ENCODE data around the gene THRB.

THRB gene

DNA sequence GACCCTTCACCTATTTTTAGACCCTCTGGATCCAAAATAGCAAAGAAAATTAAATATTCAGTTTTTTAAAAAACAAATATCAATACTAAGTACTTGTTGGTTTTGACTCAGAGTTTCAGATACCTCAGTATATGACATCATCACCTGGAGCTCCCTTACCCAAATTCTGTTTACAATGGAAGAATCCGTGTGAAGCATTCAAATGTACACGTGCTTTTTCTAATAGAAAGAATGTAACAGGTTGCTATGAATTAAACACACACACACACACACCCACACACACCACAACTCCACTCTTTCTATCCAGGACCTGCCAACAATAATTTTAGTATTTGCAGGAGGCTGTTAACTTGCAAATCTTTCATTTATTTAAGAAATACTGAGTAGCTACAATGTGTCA, 221.8 kb downstream of the THRB start:
- no peak overlapping the region for H3K4ac ChIP-seq (ENCODE audit: low read depth, low read length)
- WGBS (ENCODE audit: extremely low coverage, insufficient coverage, low lambda C conversion rate), result no CpG with 5 or more reads among the region's 2 CpGs
- no peak overlapping the region for H3K23ac ChIP-seq (ENCODE audit: low read length)
- no peak overlapping the region for H3K4me3 ChIP-seq (ENCODE audit: low read length)
- H3K4me1 ChIP-seq (ENCODE audit: control insufficient read depth, low read depth, low read length), result no peaks in the 10 kb centered on the region
- no peak overlapping the region for H2AK5ac ChIP-seq (ENCODE audit: low read length)
- no peaks in the 10 kb centered on the region for H3K27me3 ChIP-seq (ENCODE audit: insufficient read depth, low read length, poor library complexity)
- H3K79me1 ChIP-seq (ENCODE audit: low read length), result no peaks in the 10 kb centered on the region
- no peaks in the 10 kb centered on the region for H3K79me2 ChIP-seq (ENCODE audit: control insufficient read depth, insufficient read depth, low read length)
- no peak overlapping the region for H3K56ac ChIP-seq (ENCODE audit: low read length)
- H3K9ac ChIP-seq (ENCODE audit: low read length), result no peak overlapping the region
- H3K18ac ChIP-seq (ENCODE audit: low read length), result no peak overlapping the region
- H2BK5ac ChIP-seq (ENCODE audit: low read length), result no peak overlapping the region
- no peak overlapping the region for H2BK15ac ChIP-seq (replicated peaks; ENCODE audit: low read depth)
- H2BK120ac ChIP-seq (ENCODE audit: low read depth, low read length), result no peak overlapping the region
- no peak overlapping the region for H4K5ac ChIP-seq (ENCODE audit: low read length)
- H3K27ac ChIP-seq (ENCODE audit: low read depth, low read length), result no peak overlapping the region
- no peak overlapping the region for H4K8ac ChIP-seq (ENCODE audit: low read depth, low read length)
- peak; percentile 22 for DNase-seq
- H3K4me2 ChIP-seq (ENCODE audit: low read length), result no peak overlapping the region
- no peaks in the 10 kb centered on the region for H3K36me3 ChIP-seq (ENCODE audit: control insufficient read depth, insufficient read depth, low read length)

DNA sequence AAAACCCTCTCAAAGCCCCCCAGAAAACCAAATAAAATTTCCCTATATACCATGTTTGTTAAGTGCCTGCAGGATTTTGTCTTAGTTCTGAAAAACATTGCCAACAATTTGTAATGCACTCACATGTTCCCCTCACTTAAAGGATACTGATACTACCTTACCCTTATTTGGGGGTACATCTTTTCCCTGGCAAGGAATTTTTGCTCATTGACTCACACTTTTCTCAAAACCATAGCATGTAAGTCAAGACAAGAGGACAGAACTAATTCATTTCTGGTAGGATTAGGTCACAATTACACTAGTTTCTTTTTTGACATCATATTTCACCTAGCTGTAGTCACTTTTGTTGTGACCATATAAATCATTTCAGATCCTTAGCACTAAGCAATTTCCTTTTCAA, 222.2 kb downstream of the THRB start:
- no peak overlapping the region for H4K8ac ChIP-seq (ENCODE audit: low read depth, low read length)
- H3K79me1 ChIP-seq (ENCODE audit: low read length), result no peaks in the 10 kb centered on the region
- H2BK5ac ChIP-seq (ENCODE audit: low read length), result no peak overlapping the region
- H3K79me2 ChIP-seq (ENCODE audit: control insufficient read depth, insufficient read depth, low read length), result no peaks in the 10 kb centered on the region
- no peak overlapping the region for H3K18ac ChIP-seq (ENCODE audit: low read length)
- no peak overlapping the region for H4K5ac ChIP-seq (ENCODE audit: low read length)
- H3K9ac ChIP-seq (ENCODE audit: low read length), result no peak overlapping the region
- no peak for DNase-seq
- H2BK15ac ChIP-seq (replicated peaks; ENCODE audit: low read depth), result no peak overlapping the region
- H3K27me3 ChIP-seq (ENCODE audit: insufficient read depth, low read length, poor library complexity), result no peaks in the 10 kb centered on the region
- H3K56ac ChIP-seq (ENCODE audit: low read length), result no peak overlapping the region
- H3K4ac ChIP-seq (ENCODE audit: low read depth, low read length), result no peak overlapping the region
- no peak overlapping the region for H3K4me3 ChIP-seq (ENCODE audit: low read length)
- no peaks in the 10 kb centered on the region for H3K36me3 ChIP-seq (ENCODE audit: control insufficient read depth, insufficient read depth, low read length)
- H2AK5ac ChIP-seq (ENCODE audit: low read length), result no peak overlapping the region
- no peak overlapping the region for H3K4me2 ChIP-seq (ENCODE audit: low read length)
- no peak overlapping the region for H3K27ac ChIP-seq (ENCODE audit: low read depth, low read length)
- no peak overlapping the region for H2BK120ac ChIP-seq (ENCODE audit: low read depth, low read length)
- H3K23ac ChIP-seq (ENCODE audit: low read length), result no peak overlapping the region
- no peaks in the 10 kb centered on the region for H3K4me1 ChIP-seq (ENCODE audit: control insufficient read depth, low read depth, low read length)

DNA sequence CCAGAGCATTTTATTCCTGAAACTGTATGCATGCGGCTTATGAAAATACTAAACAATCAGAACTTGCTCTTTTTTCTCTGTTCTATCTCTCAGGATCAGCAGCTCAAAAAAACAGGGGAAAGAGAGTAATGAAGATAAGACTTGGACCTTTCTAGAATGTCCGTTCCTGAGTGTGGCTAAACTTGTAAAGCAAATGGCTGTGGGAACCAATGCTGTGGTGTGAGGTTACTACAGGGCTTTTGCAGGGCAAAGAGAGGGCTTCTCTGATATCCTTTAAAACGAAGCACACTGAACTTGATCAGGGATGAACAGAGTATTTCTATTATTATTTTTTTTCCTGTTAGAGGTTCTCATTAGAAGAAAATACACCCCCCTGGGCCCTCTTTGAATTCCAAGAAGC, 223.4 kb downstream of the THRB start:
- H3K79me2 ChIP-seq (ENCODE audit: control insufficient read depth, insufficient read depth, low read length), result no peaks in the 10 kb centered on the region
- no peaks in the 10 kb centered on the region for H3K4me1 ChIP-seq (ENCODE audit: control insufficient read depth, low read depth, low read length)
- H3K18ac ChIP-seq (ENCODE audit: low read length), result no peak overlapping the region
- no peak overlapping the region for H3K9ac ChIP-seq (ENCODE audit: low read length)
- H3K79me1 ChIP-seq (ENCODE audit: low read length), result no peaks in the 10 kb centered on the region
- H3K4me2 ChIP-seq (ENCODE audit: low read length), result no peak overlapping the region
- no peak overlapping the region for H2AK5ac ChIP-seq (ENCODE audit: low read length)
- H4K8ac ChIP-seq (ENCODE audit: low read depth, low read length), result no peak overlapping the region
- no peak overlapping the region for H3K4ac ChIP-seq (ENCODE audit: low read depth, low read length)
- H4K5ac ChIP-seq (ENCODE audit: low read length), result no peak overlapping the region
- H2BK15ac ChIP-seq (replicated peaks; ENCODE audit: low read depth), result no peak overlapping the region
- no peaks in the 10 kb centered on the region for H3K27me3 ChIP-seq (ENCODE audit: insufficient read depth, low read length, poor library complexity)
- no peak overlapping the region for H3K4me3 ChIP-seq (ENCODE audit: low read length)
- no peak for DNase-seq
- no peak overlapping the region for H3K56ac ChIP-seq (ENCODE audit: low read length)
- no peak overlapping the region for H3K27ac ChIP-seq (ENCODE audit: low read depth, low read length)
- H3K23ac ChIP-seq (ENCODE audit: low read length), result no peak overlapping the region
- no CpG with 5 or more reads among the region's 3 CpGs for WGBS (ENCODE audit: extremely low coverage, insufficient coverage, low lambda C conversion rate)
- no peak overlapping the region for H2BK5ac ChIP-seq (ENCODE audit: low read length)
- H3K36me3 ChIP-seq (ENCODE audit: control insufficient read depth, insufficient read depth, low read length), result no peaks in the 10 kb centered on the region
- H2BK120ac ChIP-seq (ENCODE audit: low read depth, low read length), result no peak overlapping the region

DNA sequence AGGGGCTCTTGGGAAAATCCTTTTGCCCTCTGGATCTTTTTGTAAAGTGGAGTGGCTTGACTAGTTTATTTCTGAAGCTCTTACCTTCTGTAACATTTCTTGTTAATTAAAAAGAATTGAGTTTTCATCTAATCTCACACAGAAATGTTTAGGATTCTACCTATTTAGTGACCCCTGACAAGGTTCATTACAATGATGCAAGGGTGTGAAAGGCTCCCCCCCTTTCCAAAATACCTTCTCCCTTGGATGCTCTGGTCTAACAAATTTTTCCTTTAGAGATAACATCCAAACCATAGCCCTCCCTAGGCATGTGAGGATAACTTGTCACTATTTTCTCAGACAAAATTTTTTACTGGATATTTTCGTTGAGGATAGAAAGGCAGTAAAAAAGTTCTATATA, 223.9 kb downstream of the THRB start:
- peak; percentile 27 for DNase-seq
- Histone ChIP-seq H3K4me1 (ENCODE audit: control insufficient read depth, low read depth, low read length) (no peaks in the 10 kb centered on the region), H3K9ac (ENCODE audit: low read length) (no peak overlapping the region), H4K8ac (ENCODE audit: low read depth, low read length) (no peak overlapping the region), H3K4ac (ENCODE audit: low read depth, low read length) (no peak overlapping the region), H3K27ac (ENCODE audit: low read depth, low read length) (no peak overlapping the region), H3K56ac (ENCODE audit: low read length) (no peak overlapping the region), H3K79me2 (ENCODE audit: control insufficient read depth, insufficient read depth, low read length) (no peaks in the 10 kb centered on the region), H4K5ac (ENCODE audit: low read length) (no peak overlapping the region), H3K4me3 (ENCODE audit: low read length) (no peak overlapping the region), H2BK15ac (replicated peaks; ENCODE audit: low read depth) (no peak overlapping the region), H3K36me3 (ENCODE audit: control insufficient read depth, insufficient read depth, low read length) (no peaks in the 10 kb centered on the region), H3K27me3 (ENCODE audit: insufficient read depth, low read length, poor library complexity) (no peaks in the 10 kb centered on the region), H2AK5ac (ENCODE audit: low read length) (no peak overlapping the region), H3K4me2 (ENCODE audit: low read length) (no peak overlapping the region), H3K18ac (ENCODE audit: low read length) (no peak overlapping the region), H2BK5ac (ENCODE audit: low read length) (no peak overlapping the region), H3K79me1 (ENCODE audit: low read length) (no peaks in the 10 kb centered on the region), H2BK120ac (ENCODE audit: low read depth, low read length) (no peak overlapping the region), H3K23ac (ENCODE audit: low read length) (no peak overlapping the region)
- no CpG with 5 or more reads among the region's 1 CpG for WGBS (ENCODE audit: extremely low coverage, insufficient coverage, low lambda C conversion rate)

DNA sequence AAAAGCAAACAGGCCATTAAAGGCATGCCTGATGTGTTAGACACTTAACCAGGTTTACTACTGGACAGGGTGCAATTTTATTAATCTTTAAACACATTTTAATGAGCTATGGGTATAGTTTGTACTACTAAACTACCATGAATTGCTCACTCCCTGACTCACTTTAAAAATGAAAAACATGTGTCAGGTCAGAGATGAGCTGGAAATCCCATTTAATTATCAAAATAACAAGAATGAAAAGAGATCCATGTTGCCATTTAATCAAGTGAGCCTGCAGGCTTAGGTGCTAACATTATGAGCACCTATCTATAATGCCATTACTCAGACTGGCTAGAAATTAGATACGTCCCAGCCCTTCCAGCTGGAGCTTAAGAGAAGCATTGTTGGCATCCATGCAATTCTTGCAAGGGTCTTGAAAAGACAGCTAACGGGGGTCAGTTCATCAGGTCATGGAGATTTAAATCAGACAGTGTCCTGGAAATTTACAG, 224.4 kb downstream of the THRB start:
- Histone ChIP-seq H3K56ac (ENCODE audit: low read length) (no peak overlapping the region), H2BK120ac (ENCODE audit: low read depth, low read length) (no peak overlapping the region), H2BK5ac (ENCODE audit: low read length) (no peak overlapping the region), H3K27ac (ENCODE audit: low read depth, low read length) (no peak overlapping the region), H3K4ac (ENCODE audit: low read depth, low read length) (no peak overlapping the region), H3K27me3 (ENCODE audit: insufficient read depth, low read length, poor library complexity) (no peaks in the 10 kb centered on the region), H3K4me1 (ENCODE audit: control insufficient read depth, low read depth, low read length) (no peaks in the 10 kb centered on the region), H4K5ac (ENCODE audit: low read length) (no peak overlapping the region), H3K9ac (ENCODE audit: low read length) (no peak overlapping the region), H3K79me1 (ENCODE audit: low read length) (no peaks in the 10 kb centered on the region), H2BK15ac (replicated peaks; ENCODE audit: low read depth) (no peak overlapping the region), H2AK5ac (ENCODE audit: low read length) (no peak overlapping the region), H4K8ac (ENCODE audit: low read depth, low read length) (no peak overlapping the region), H3K18ac (ENCODE audit: low read length) (no peak overlapping the region), H3K23ac (ENCODE audit: low read length) (no peak overlapping the region), H3K4me2 (ENCODE audit: low read length) (no peak overlapping the region), H3K36me3 (ENCODE audit: control insufficient read depth, insufficient read depth, low read length) (no peaks in the 10 kb centered on the region), H3K79me2 (ENCODE audit: control insufficient read depth, insufficient read depth, low read length) (no peaks in the 10 kb centered on the region), H3K4me3 (ENCODE audit: low read length) (no peak overlapping the region)
- no CpG with 5 or more reads among the region's 2 CpGs for WGBS (ENCODE audit: extremely low coverage, insufficient coverage, low lambda C conversion rate)
- DNase-seq, result no peak

DNA sequence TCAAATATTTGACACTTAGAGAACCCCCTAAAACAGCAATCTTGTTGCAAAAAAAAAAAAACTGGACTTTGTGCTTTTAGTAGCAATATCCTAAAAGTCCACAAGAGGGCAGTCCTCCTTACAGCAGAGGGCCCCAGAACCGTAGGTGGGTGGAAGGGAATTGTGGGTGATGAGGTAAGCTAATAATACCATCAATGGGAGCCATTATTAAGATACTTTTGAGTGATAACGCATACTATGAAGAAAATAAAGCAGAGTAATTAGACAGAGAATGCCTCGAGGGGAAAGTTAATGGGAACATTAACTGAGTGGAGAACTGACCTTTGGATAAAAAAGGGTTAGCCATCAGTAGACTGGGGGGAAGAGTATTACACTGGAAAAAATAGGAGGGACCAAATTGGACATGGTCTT, 229.9 kb downstream of the THRB start:
- no CpG with 5 or more reads among the region's 3 CpGs for WGBS (ENCODE audit: extremely low coverage, insufficient coverage, low lambda C conversion rate)

More for the DNA sequence above, 229.9 kb downstream of the THRB start:
- H3K27ac ChIP-seq (ENCODE audit: low read depth, low read length), result no peak overlapping the region
- H3K4me2 ChIP-seq (ENCODE audit: low read length), result no peak overlapping the region
- no peak overlapping the region for H4K5ac ChIP-seq (ENCODE audit: low read length)
- no peak overlapping the region for H3K9ac ChIP-seq (ENCODE audit: low read length)
- no peaks in the 10 kb centered on the region for H3K79me2 ChIP-seq (ENCODE audit: control insufficient read depth, insufficient read depth, low read length)
- no peaks in the 10 kb centered on the region for H3K36me3 ChIP-seq (ENCODE audit: control insufficient read depth, insufficient read depth, low read length)
- no peak overlapping the region for H4K8ac ChIP-seq (ENCODE audit: low read depth, low read length)
- no peaks in the 10 kb centered on the region for H3K4me1 ChIP-seq (ENCODE audit: control insufficient read depth, low read depth, low read length)
- no peak overlapping the region for H2BK5ac ChIP-seq (ENCODE audit: low read length)
- H3K56ac ChIP-seq (ENCODE audit: low read length), result no peak overlapping the region
- no peaks in the 10 kb centered on the region for H3K79me1 ChIP-seq (ENCODE audit: low read length)
- DNase-seq, result peak; percentile 62
- H3K4ac ChIP-seq (ENCODE audit: low read depth, low read length), result no peak overlapping the region
- H2BK120ac ChIP-seq (ENCODE audit: low read depth, low read length), result no peak overlapping the region
- H3K4me3 ChIP-seq (ENCODE audit: low read length), result no peak overlapping the region
- H3K18ac ChIP-seq (ENCODE audit: low read length), result no peak overlapping the region
- H3K27me3 ChIP-seq (ENCODE audit: insufficient read depth, low read length, poor library complexity), result no peaks in the 10 kb centered on the region
- H2AK5ac ChIP-seq (ENCODE audit: low read length), result no peak overlapping the region
- H2BK15ac ChIP-seq (replicated peaks; ENCODE audit: low read depth), result no peak overlapping the region
- no peak overlapping the region for H3K23ac ChIP-seq (ENCODE audit: low read length)
